OCI-LY3 (cell line): ENCODE measurements around the gene TMEM214.

ENCODE experiments used
- H2AFZ ChIP-seq: fragments of 200-600, 300-600 bp; shearing (Covaris generic); 2 replicates; pipeline ENCODE4 v1.6.0; 2014; ENCODE audit warnings: antibody characterized with exemption, low read depth, low read length
- H3K27ac ChIP-seq: fragments of 200-600, 300-600 bp; sonication (generic); 2 replicates; pipeline ENCODE4 v1.5.1; 2014; ENCODE audit warnings: mild to moderate bottlenecking, low read length, moderate library complexity, mixed read lengths
- H3K27me3 ChIP-seq: fragments of 200-600, 300-600 bp; sonication (generic); 2 replicates; pipeline ENCODE4 v1.6.1; 2014; ENCODE audit warnings: low read depth, low read length, mixed read lengths
- H3K36me3 ChIP-seq: fragments of 200-600, 300-600 bp; sonication (generic); replicated peaks from 2 replicates; pipeline ENCODE3; 2014; ENCODE audit warnings: low read depth, low read length, mixed read lengths
- H3K4me1 ChIP-seq: fragments of 300-600, 200-600 bp; sonication (generic); 2 replicates; pipeline ENCODE4 v1.6.1; 2014; ENCODE audit warnings: low read length, mixed read lengths
- H3K4me2 ChIP-seq: fragments of 200-600, 300-600 bp; sonication (generic); 2 replicates; pipeline ENCODE4 v1.6.1; 2014; ENCODE audit warnings: low read length, mixed read lengths
- H3K4me3 ChIP-seq: fragments of 300-600, 200-600 bp; sonication (generic); 2 replicates; pipeline ENCODE4 v1.5.1; 2014; ENCODE audit warnings: antibody characterized with exemption, mild to moderate bottlenecking, low read length, moderate library complexity
- H3K79me2 ChIP-seq: fragments of 300-600, 200-600 bp; shearing (Covaris generic); 2 replicates; pipeline ENCODE4 v1.6.1; 2014; ENCODE audit warnings: mild to moderate bottlenecking, low read length, mixed read lengths
- H3K9ac ChIP-seq: fragments of 300-600, 200-600 bp; shearing (Covaris generic); 2 replicates; pipeline ENCODE4 v1.6.0; 2014; ENCODE audit warnings: mild to moderate bottlenecking, low read length, moderate library complexity
- H3K9me3 ChIP-seq: fragments of 200-600, 300-600 bp; shearing (Covaris generic); 2 replicates; pipeline ENCODE4 v1.6.1; 2014; ENCODE audit warnings: low read length, mixed read lengths; ENCODE audit not compliant: insufficient read depth
- H4K20me1 ChIP-seq: fragments of 200-600, 300-600 bp; sonication (generic); 2 replicates; pipeline ENCODE4 v1.6.1; 2016; ENCODE audit warnings: low read length, mixed read lengths; ENCODE audit not compliant: insufficient read depth
- EZH2phosphoT487 ChIP-seq: fragments of 200-600 bp; shearing (Covaris generic); IDR thresholded peaks from 2 replicates; pipeline ENCODE4 v1.6.1; 2018; ENCODE audit warnings: antibody characterized with exemption, mixed run types, low read depth
- TF ChIP-seq, protein P1 (sequence below): fragments of 200-600, 300-600 bp; sonication (generic); IDR thresholded peaks from 2 replicates; pipeline ENCODE4 v1.5.1; 2014; ENCODE audit warnings: antibody characterized with exemption, low read length, low read depth

TMEM214 gene, protein sequence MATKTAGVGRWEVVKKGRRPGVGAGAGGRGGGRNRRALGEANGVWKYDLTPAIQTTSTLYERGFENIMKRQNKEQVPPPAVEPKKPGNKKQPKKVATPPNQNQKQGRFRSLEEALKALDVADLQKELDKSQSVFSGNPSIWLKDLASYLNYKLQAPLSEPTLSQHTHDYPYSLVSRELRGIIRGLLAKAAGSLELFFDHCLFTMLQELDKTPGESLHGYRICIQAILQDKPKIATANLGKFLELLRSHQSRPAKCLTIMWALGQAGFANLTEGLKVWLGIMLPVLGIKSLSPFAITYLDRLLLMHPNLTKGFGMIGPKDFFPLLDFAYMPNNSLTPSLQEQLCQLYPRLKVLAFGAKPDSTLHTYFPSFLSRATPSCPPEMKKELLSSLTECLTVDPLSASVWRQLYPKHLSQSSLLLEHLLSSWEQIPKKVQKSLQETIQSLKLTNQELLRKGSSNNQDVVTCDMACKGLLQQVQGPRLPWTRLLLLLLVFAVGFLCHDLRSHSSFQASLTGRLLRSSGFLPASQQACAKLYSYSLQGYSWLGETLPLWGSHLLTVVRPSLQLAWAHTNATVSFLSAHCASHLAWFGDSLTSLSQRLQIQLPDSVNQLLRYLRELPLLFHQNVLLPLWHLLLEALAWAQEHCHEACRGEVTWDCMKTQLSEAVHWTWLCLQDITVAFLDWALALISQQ

DNA sequence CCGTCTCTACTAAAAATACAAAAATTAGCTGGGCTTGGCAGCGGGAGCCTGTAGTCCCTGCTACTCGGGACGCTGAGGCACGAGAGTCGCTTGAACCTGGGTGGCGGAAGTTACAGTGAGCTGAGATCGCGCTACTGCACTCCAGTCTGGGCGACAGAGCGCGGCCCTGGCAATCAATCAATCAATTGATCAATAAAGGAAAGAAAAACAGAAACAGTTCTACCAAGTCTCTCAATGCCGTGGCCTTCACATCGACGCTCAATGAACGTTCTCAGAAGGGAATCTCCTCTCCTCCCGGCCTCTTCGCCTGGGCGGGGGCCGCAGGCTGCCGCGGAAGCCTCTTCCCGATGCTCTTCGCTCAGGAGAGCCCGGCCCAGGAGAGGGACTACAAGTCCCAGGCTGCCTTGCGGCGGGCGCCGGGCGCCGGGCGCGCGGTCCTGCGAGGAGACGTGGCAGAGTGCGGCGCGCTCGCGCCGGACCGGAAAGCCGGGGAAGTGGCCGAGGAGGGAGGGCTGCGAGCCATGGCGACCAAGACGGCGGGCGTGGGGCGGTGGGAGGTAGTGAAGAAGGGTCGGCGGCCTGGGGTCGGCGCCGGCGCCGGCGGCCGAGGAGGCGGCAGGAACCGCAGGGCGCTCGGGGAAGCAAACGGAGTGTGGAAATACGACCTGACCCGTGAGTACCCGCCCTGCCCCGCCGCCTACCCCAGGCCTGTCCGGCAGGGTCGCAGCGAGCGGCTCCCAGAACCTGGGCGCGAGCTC lies at the start of gene TMEM214:
TSS of gene TMEM214 (plus strand) at position 471 of the 758 bp plus-strand sequence. CDS start at position 522, 51 bp downstream.
- H3K4me3 ChIP-seq = peak within 1 kb of the TSS; percentile 100
- H3K4me2 ChIP-seq = peak within 1 kb of the TSS; percentile 88

DNA sequence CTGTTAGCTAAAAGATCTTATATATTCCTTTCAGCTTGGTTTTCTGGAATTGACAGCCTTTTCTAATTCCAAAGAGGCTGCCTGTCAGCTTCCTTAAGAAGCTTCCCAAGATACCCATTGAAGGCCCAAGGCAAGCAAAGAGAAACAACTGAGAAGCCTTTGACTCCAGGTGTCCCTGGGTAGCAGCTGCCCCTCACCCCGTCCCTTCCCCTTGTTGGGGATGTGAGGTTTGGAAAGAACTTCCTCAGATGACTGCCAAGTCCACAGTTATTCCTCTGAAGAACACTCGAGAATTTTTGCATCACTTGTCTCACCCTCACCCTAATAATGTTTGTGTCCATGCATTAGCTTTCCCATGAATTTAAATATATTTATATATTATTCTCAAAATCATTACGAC lies 49.0 kb upstream of the TMEM214 start:
- Histone ChIP-seq H4K20me1 (no peaks in the 10 kb centered on the region), H3K9me3 (no peaks in the 10 kb centered on the region), H3K4me2 (no peak overlapping the region), H3K27ac (no peak overlapping the region), H3K4me3 (no peak overlapping the region), H3K27me3 (peaks cover 9% of the 10 kb centered on the region; the same call in 1 of the 2 replicates), H3K4me1 (no peaks in the 10 kb centered on the region), H2AFZ (no peak overlapping the region), H3K36me3 (no peaks in the 10 kb centered on the region), H3K79me2 (no peaks in the 10 kb centered on the region), H3K9ac (no peak overlapping the region)
- no peak for TF ChIP-seq EZH2phosphoT487
- TF ChIP-seq, protein P1, sequence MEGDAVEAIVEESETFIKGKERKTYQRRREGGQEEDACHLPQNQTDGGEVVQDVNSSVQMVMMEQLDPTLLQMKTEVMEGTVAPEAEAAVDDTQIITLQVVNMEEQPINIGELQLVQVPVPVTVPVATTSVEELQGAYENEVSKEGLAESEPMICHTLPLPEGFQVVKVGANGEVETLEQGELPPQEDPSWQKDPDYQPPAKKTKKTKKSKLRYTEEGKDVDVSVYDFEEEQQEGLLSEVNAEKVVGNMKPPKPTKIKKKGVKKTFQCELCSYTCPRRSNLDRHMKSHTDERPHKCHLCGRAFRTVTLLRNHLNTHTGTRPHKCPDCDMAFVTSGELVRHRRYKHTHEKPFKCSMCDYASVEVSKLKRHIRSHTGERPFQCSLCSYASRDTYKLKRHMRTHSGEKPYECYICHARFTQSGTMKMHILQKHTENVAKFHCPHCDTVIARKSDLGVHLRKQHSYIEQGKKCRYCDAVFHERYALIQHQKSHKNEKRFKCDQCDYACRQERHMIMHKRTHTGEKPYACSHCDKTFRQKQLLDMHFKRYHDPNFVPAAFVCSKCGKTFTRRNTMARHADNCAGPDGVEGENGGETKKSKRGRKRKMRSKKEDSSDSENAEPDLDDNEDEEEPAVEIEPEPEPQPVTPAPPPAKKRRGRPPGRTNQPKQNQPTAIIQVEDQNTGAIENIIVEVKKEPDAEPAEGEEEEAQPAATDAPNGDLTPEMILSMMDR = no peak

More for the DNA sequence above, at the start of gene TMEM214:
- H3K27ac ChIP-seq = peak within 1 kb of the TSS; percentile 66
- H2AFZ ChIP-seq = peak within 1 kb of the TSS; percentile 90
- no peaks in the 10 kb centered on the region for H3K27me3 ChIP-seq
- peak within 1 kb of the TSS; percentile 100 for H3K9ac ChIP-seq
- peaks cover 43% of the 10 kb centered on the region for H3K79me2 ChIP-seq
- TF ChIP-seq, protein P1 = no peak
- TF ChIP-seq EZH2phosphoT487 = no peak
- peaks cover 48% of the 10 kb centered on the region for H3K36me3 ChIP-seq
- H3K9me3 ChIP-seq = no peaks in the 10 kb centered on the region
- peaks cover 2% of the 10 kb centered on the region; the same call in 1 of the 2 replicates for H4K20me1 ChIP-seq
- H3K4me1 ChIP-seq = peaks cover 15% of the 10 kb centered on the region

DNA sequence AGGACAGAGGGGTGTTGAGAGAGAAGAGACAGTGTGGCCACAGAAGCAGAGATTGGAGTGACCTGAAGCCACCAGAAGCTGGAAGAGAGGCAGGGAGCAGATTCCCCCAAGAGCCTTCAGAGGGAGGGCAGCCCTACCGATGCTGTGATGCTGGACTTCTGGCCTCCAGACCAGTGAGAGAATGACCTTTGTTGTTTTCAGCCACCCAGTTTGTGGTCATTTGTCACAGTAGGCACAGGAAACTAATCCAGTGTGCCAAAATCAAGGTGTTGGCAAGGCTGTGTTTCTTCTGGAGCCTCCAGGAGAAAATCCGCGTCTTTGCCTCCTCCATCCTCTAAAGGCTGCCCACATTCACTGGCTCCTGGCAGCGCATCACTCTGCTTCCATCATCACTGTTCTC lies 47.0 kb upstream of the TMEM214 start:
- no peak overlapping the region for H3K9ac ChIP-seq
- no peaks in the 10 kb centered on the region for H4K20me1 ChIP-seq
- H3K27ac ChIP-seq = no peak overlapping the region
- no peaks in the 10 kb centered on the region for H3K9me3 ChIP-seq
- peaks cover 14% of the 10 kb centered on the region for H3K27me3 ChIP-seq
- no peaks in the 10 kb centered on the region for H3K4me1 ChIP-seq
- no peaks in the 10 kb centered on the region for H3K79me2 ChIP-seq
- no peak overlapping the region for H3K4me2 ChIP-seq
- H2AFZ ChIP-seq = no peak overlapping the region
- H3K36me3 ChIP-seq = no peaks in the 10 kb centered on the region
- H3K4me3 ChIP-seq = no peak overlapping the region
- TF ChIP-seq, protein P1 = no peak
- TF ChIP-seq EZH2phosphoT487 = no peak

DNA sequence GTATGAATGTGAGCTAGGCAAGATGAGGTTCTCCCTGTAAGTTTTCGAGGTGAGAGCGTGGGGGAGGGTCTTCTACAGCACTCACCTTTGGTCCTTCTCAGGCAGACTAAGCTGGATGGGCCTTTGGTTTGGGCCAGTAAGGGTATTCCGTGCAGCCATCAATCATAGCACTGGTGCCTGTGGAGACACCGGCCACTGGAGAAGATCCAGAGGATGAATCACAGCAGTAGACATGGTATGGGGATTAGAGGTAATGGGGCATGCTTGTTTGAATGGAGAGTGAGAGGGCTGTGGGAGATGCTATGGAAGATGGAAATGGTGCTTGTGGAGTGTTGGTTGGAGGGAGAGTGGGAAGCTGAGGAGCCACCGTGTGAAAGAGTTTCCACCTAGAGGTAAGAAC lies 46.2 kb upstream of the TMEM214 start:
- Histone ChIP-seq H3K9ac (no peak overlapping the region), H3K4me1 (no peaks in the 10 kb centered on the region), H3K36me3 (no peaks in the 10 kb centered on the region), H3K4me3 (no peak overlapping the region), H3K27me3 (peaks cover 14% of the 10 kb centered on the region), H2AFZ (no peak overlapping the region), H4K20me1 (no peaks in the 10 kb centered on the region), H3K79me2 (no peaks in the 10 kb centered on the region), H3K27ac (no peak overlapping the region), H3K9me3 (no peaks in the 10 kb centered on the region), H3K4me2 (no peak overlapping the region)
- TF ChIP-seq, protein P1 = no peak
- TF ChIP-seq EZH2phosphoT487 = no peak
